ENCODE data around the gene RBP7. TPM values are rescaled to one million over a fixed set of nuclear protein-coding genes. Genes with fewer than 3 reads are reported as not detected.

Gene RBP7
- polyA plus RNA-seq, 1 of the 3 experiments (the other 2 are of a cell fraction): 2.5 TPM

- Histone ChIP-seq H3K9ac (no peak overlapping the region), H3K79me2 (ENCODE audit: insufficient read depth) (peaks cover 98% of the 10 kb centered on the region), H2AFZ (ENCODE audit: low read depth) (no peak overlapping the region), H3K36me3 (replicated peaks in 1 of 2; ENCODE audit: control insufficient read depth in 1 of 2, insufficient read depth in 2 of 2, low read length in 1 of 2) (peaks cover 0 to 10% of the 10 kb centered on the region in 2 experiments), H3F3A (replicated peaks; ENCODE audit: insufficient read depth) (no peaks in the 10 kb centered on the region), H3K9me3 (no peaks in the 10 kb centered on the region), H3K27me3 (ENCODE audit: insufficient read depth) (no peaks in the 10 kb centered on the region), H3K4me2 (no peak overlapping the region), H3K27ac (ENCODE audit: low read depth in 2 of 2, low read length in 1 of 2) (no peak overlapping the region), H3K4me1 (ENCODE audit: control insufficient read depth in 1 of 2, insufficient read depth in 2 of 2, low read depth in 1 of 2, low read length in 1 of 2) (peaks cover 8 to 9% of the 10 kb centered on the region in 2 experiments; a peak in 2 of 4 replicates), H4K20me1 (ENCODE audit: insufficient read depth) (peaks cover 22% of the 10 kb centered on the region), H3K9me2 (no peaks in the 10 kb centered on the region), H3K4me3 (ENCODE audit: low read depth in 2 of 2, low read length in 1 of 2) (no peak overlapping the region)
- POLR2A ChIA-PET: interaction anchor here (0.7 to 1.3 kb wide), 2 partner anchors 9 to 689 kb away, joined by 3 to 4 read pairs; no protein-coding TSS in a partner anchor
- no peak for DNase-seq
- no peak for TF ChIP-seq SMC3 (IDR thresholded peaks at IDR 0.05; ENCODE audit: low read depth, low read length)
- no peak for TF ChIP-seq MEF2A (IDR thresholded peaks at IDR 0.05; ENCODE audit: borderline replicate concordance, low read depth)
- no peak for TF ChIP-seq EZH2phosphoT487 (IDR thresholded peaks at IDR 0.05; ENCODE audit: borderline replicate concordance, low read depth)
- TF ChIP-seq EP300 (IDR thresholded peaks at IDR 0.05; ENCODE audit: borderline replicate concordance in 1 of 2, low read depth in 1 of 2, low read length in 1 of 2): no peak
- TF ChIP-seq FOXJ3 (CRISPR knock-in tag; IDR thresholded peaks at IDR 0.05): no peak
- TF ChIP-seq TAF1 (IDR thresholded peaks at IDR 0.05; ENCODE audit: borderline replicate concordance, low read depth, low read length): no peak
- TF ChIP-seq YY1 (IDR thresholded peaks at IDR 0.05; ENCODE audit: low read depth): no peak
- TF ChIP-seq MAX (IDR thresholded peaks at IDR 0.05; ENCODE audit: low read depth): no peak
- no peak for TF ChIP-seq NRF1 (IDR thresholded peaks at IDR 0.05; ENCODE audit: low read depth, low read length)
- no peak for TF ChIP-seq FOXM1 (IDR thresholded peaks at IDR 0.05; ENCODE audit: low read depth)
- no peak for TF ChIP-seq USF2 (IDR thresholded peaks at IDR 0.05; ENCODE audit: borderline replicate concordance, low read depth, low read length)
- no peak for TF ChIP-seq GATA2 (CRISPR knock-in tag; IDR thresholded peaks at IDR 0.05)
- no peak for TF ChIP-seq MXI1 (IDR thresholded peaks at IDR 0.05; ENCODE audit: low read depth, low read length)
- TF ChIP-seq POLR2AphosphoS5 (IDR thresholded peaks at IDR 0.05; ENCODE audit: low read depth, low read length): no peak
- TF ChIP-seq TCF12 (IDR thresholded peaks at IDR 0.05): no peak
- no peak for TF ChIP-seq GABPA (IDR thresholded peaks at IDR 0.05; ENCODE audit: low read depth)
- no peak for TF ChIP-seq RAD21 (IDR thresholded peaks at IDR 0.05; ENCODE audit: low read length)
- no peak for TF ChIP-seq USF1 (IDR thresholded peaks at IDR 0.05; ENCODE audit: borderline replicate concordance, low read depth)
- TF ChIP-seq RCOR1 (IDR thresholded peaks at IDR 0.05; ENCODE audit: low read length): no peak
- TF ChIP-seq SIN3A (IDR thresholded peaks at IDR 0.05; ENCODE audit: borderline replicate concordance, low read depth, low read length): no peak
- 98% methylated on average over 4 of the region's 4 CpGs for WGBS (ENCODE audit: low lambda C conversion rate)
- CTCF ChIA-PET: interaction anchor here (1.2 kb wide), 1 partner anchor 167 kb away, joined by 3 read pairs; no protein-coding TSS in a partner anchor
Measured at GRCh38 chr1:10042746-10043145, 45.7 kb downstream of the RBP7 start.
